ENCODE results near the gene LGALS9C.
"Not testable (repeated sequence)": the region's sequence is repeated elsewhere in the genome, so short reads cannot be mapped to it uniquely, and the experiment has no call there.

The LGALS9C gene

DNA sequence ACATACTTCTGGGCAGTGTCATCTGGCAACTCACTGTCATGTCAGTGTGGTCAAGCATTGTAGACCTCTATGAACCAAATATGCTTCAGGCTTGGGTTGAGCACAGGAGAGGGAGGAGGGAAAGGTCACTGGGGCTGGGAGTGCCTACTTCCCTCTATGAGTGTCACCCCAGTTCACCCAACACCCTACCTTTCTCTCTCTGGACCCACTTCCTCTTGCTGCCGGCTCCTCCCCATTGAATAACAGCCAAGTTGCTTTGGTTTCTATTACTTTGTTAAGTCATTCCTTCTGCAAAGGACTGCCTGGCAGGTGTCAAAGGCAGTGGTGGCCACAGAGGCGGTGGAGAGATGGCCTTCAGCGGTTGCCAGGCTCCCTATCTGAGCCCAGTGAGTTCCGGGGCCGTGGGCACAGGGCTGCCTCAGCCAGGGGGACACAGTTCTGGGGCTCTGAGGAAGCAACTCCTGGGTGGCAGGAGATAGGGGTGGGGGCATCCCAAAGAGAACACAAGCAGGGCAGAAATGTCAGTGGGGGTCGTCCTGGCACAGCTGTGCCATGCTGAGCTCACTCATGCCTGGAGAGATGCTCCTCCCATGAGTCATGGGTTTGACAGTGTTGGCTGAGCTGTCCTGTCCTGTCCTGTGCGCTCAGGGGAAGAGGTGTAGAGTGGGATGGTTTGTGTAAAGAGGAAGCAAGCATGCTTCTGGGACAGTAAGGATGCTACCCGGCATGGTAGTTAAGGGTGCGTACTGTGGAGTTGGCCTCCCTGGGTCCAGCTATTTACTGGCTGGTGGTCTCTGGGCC, at the start of gene LGALS9C:
TSS of gene LGALS9C (plus strand) at position 282 of the 801 bp plus-strand sequence. CDS start at position 348, 66 bp downstream.
- DNase-seq (ENCODE audit: low read depth in 3 of 3, low spot score in 1 of 3) = not testable (repeated sequence)

GRCh38 chr17:18432206-18432605, 44.4 kb upstream of the LGALS9C start:
- DNase-seq (ENCODE audit: low read depth in 3 of 3, low spot score in 1 of 3) = not testable (repeated sequence)

- DNase-seq (ENCODE audit: low read depth in 3 of 3, low spot score in 1 of 3) = not testable (repeated sequence)
These were observed 37.1 kb upstream of the LGALS9C start for GRCh38 chr17:18439465-18439870.

DNA sequence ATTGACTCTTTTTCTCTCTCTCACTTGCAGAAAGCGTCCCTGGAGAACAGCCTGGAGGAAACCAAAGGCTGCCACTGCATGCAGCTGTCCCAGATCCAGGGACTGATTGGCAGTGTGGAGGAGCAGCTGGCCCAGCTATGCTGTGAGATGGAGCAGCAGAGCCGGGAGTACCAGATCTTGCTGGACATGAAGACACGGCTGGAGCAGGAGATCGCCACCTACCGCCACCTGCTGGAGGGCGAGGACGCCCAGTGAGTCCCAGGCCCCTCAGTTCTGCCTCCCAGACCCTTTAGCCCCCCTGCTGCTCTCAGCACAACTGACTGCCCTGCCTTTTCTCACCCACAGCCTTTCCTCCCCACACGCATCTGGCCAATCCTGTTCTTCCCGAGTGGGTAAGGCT, 34.5 kb upstream of the LGALS9C start:
- DNase-seq (ENCODE audit: low read depth in 3 of 3, low spot score in 1 of 3) = peak in 2 of 3 donors; percentile 28

DNA sequence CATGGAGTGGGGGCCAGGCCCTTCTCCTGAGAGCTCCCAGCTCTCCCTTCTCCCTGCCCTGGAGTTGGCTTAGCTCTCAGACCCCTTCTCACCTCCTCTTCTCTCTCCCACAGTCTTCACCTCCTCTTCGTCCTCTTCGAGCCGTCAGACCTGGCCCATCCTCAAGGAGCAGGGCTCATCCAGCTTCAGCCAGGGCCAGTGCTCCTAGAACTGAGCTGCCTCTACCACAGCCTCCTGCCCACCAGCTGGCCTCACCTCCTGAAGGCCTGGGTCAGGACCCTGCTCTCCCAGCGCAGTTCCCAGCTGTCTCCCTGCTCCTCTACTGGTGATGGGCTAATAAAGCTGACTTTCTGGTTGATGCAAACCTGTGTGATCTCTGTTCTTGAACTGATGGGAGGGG, 34.1 kb upstream of the LGALS9C start:
- DNase-seq (ENCODE audit: low read depth in 3 of 3, low spot score in 1 of 3) = not testable (repeated sequence)

- not testable (repeated sequence) for DNase-seq (ENCODE audit: low read depth in 3 of 3, low spot score in 1 of 3)
These were observed 28.9 kb upstream of the LGALS9C start for GRCh38 chr17:18447476-18448205.

DNA sequence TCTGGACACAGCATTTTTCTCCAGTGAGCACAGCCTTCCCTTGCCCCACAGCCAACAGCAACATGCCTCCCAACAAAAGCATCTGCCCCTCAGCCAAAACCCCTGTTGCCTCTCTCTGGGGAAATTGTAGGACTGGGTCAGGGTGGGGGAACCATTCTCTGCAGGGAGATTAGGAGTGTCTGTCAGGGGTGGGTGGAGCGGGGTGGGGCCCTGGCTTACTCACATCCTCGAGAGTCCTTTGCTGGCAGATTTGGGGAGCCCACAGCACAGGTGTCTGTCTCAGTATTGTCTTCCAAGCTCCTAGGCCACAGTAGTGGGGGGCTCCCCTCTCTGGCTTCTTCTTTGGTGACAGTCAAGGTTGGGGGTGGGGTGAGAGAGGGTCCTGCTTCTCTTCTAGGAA, 28.3 kb upstream of the LGALS9C start:
- DNase-seq (ENCODE audit: low read depth in 3 of 3, low spot score in 1 of 3) = not testable (repeated sequence)

DNA sequence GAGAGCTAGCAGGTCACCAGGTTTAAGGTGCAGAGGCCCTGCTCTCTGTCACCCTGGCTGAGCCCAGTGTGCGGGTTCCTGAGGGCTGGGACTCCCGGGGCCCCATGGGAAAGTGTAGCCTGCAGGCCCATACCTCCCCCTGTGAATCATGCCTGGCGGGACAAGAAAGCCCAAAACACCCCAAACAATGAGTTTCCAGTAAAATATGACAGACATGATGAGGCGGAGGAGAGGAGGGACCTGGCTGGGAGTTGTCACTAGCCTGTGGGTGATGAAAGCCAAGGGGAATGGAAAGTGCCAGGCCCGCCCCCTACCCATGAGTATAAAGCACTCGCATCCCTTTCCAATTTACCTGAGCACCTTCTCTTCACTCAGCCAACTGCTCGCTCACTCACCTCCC, 26.8 kb upstream of the LGALS9C start:
- not testable (repeated sequence) for DNase-seq (ENCODE audit: low read depth in 3 of 3, low spot score in 1 of 3)

DNA sequence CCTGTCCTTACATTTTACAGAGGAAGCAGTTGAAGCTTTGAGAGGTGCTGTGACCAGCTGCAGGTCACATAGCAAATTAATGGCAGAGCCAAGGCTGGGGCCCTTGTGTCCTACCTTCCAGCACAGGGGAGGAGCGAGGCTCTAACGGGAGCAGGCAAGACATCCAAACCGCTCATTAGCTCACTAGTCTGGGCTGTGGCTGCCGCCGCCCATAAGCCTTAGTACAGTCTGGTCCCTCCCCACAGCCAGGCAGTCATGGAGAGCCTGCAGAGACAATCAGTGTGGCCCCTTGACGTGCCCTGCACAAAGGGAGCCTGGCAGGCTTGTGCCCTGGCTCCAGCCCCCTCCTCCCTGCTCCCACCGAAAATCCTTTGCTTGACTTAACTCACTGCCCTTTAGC, 25.6 kb upstream of the LGALS9C start:
- DNase-seq (ENCODE audit: low read depth in 3 of 3, low spot score in 1 of 3) = not testable (repeated sequence)

- DNase-seq (ENCODE audit: low read depth in 3 of 3, low spot score in 1 of 3) = not testable (repeated sequence)
These were observed 24.6 kb upstream of the LGALS9C start for GRCh38 chr17:18451969-18452368.

GRCh38 chr17:18459035-18459434, 17.6 kb upstream of the LGALS9C start:
- not testable (repeated sequence) for DNase-seq (ENCODE audit: low read depth in 3 of 3, low spot score in 1 of 3)

- DNase-seq (ENCODE audit: low read depth in 3 of 3, low spot score in 1 of 3) = not testable (repeated sequence)
These were observed 12.6 kb upstream of the LGALS9C start for GRCh38 chr17:18463831-18464502.

DNA sequence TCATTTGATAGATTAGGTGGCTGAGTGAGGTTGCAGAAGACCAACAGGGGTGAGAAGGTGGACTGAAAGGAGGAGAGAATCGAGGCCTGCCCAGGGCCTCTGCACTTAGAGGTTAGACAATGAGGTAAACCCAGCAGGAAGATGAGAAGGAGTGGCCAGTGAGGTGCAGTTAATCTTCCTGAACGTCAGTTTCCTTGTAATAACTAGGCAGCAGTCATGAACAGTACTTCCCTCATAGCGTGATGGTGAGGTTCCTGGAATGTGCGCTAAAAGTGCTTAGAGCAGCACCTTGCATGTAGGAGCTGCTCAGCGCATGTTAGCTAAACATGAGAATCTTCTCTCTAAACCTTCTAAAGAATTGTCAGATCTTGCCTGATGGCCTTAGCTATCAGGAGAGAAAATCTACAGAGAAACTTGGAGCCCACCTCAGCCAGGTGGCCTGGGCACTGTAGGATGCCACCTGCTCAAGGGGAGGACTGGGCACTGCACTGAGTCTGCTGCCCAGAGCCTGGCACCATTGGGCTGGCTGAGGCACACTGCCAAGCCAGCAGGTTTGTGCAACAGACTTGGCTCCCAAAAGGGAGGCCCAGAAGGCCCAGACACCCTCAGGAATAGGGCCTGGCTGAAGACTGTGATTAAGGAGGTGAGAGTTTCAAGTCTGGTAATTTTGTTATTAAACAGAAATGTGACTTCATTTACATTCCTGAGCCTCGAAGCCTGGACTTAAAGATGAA, 10.2 kb upstream of the LGALS9C start:
- DNase-seq (ENCODE audit: low read depth in 3 of 3, low spot score in 1 of 3) = not testable (repeated sequence)

DNA sequence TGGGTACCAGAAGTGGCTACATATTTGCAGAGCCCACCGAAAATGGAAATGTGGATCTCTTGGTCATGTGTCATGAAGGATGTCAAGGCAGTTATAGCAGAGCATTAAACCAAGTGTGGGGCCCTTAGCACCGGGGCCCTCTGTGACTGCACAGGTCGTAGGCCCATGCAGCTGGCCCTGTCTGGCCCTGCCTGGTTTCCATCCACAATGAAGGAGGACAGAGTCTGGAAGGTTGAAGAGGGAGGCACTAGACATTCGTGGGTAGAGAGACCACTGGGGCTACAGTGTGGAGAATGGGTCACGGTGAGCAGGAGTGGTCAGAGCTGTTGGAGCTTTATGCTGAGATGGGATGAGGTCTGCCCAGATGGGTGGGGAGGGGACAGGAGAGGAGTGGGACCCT, 9.6 kb upstream of the LGALS9C start:
- not testable (repeated sequence) for DNase-seq (ENCODE audit: low read depth in 3 of 3, low spot score in 1 of 3)

- DNase-seq (ENCODE audit: low read depth in 3 of 3, low spot score in 1 of 3) = not testable (repeated sequence)
These were observed 8.0 kb upstream of the LGALS9C start for GRCh38 chr17:18468472-18469171.

DNA sequence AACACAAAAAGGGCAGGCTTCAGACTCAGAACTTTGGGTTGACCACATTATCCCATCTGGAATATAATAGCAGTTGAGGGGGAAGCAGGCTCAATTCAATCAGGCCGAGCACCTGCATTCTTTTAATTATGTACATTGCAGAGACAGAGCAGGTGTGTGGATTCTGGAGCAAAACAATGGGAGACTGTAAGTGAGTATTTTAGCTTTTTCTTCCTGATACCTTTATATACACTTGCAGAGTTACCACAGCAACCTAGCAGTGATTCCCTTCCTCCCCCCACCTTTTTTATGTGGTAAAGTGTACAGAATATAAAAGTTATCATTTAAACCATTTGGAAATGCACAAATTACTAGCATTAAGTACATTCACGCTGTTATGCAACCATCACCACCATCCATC, 6.8 kb upstream of the LGALS9C start:
- not testable (repeated sequence) for DNase-seq (ENCODE audit: low read depth in 3 of 3, low spot score in 1 of 3)

DNA sequence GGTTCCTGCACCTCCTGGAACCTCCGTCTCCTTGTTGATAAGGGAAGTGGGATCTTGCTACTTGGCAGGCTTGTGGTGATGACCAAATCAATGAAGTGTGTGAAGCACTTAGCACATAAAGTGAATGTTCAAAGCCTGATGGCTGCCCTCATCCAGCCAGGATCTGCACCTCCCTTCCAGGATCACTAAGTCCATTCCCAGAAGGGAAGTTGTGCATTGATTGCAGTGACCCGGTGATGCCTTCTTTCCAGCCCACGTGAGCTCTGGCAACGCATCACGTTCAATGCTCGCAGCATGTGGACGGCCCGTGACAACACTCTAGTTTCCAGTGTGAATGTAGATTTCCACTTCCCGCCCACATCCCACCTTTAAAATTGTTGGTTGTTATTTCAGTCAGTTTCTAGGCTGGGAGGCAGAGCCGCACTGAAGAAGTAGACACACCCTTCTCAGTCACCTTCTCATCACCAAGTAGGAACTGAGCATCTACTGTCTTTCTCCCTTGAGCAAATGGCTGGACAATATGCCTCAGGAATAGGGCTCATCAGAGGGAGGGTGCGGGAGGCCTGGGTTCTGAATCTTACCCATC, 6.2 kb upstream of the LGALS9C start:
- DNase-seq (ENCODE audit: low read depth in 3 of 3, low spot score in 1 of 3) = not testable (repeated sequence)

DNA sequence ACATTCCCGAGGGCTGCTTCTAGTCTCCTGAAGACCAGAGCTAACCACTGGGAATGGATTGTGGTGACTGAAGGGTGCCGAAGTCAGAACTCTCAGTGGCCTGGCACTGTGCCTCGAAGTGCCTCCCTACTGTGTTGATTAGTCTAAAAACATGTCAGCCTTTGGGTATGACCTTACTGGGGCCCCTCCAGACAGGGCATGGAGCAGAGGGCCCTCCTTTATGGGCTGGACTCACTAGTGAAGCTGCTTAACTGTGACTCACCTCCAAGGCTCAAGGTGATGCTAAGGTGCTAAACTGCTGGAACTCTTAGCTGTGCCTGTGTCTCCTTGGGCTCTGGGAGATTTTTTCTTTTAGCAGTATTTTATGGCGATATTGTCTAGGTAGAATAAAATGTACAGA, 2.6 kb upstream of the LGALS9C start:
- not testable (repeated sequence) for DNase-seq (ENCODE audit: low read depth in 3 of 3, low spot score in 1 of 3)

- DNase-seq (ENCODE audit: low read depth in 3 of 3, low spot score in 1 of 3) = not testable (repeated sequence)
These were observed 1.8 kb upstream of the LGALS9C start for GRCh38 chr17:18474754-18475153.

- DNase-seq (ENCODE audit: low read depth in 3 of 3, low spot score in 1 of 3) = not testable (repeated sequence)
These were observed 778 bp downstream of the LGALS9C start for GRCh38 chr17:18477367-18477766.
